Superior temporal gyrus (tissue), 1 donor: Measurements from ENCODE around the gene HNRNPC.
"Not testable (repeated sequence)": the region's sequence is repeated elsewhere in the genome, so short reads cannot be mapped to it uniquely, and the experiment has no call there.

Experiments
- DNase-seq: peaks from one replicate; pipeline ENCODE4 v3.0.0-alpha.2; 2016; ENCODE audit errors: extremely low spot score

HNRNPC gene

DNA sequence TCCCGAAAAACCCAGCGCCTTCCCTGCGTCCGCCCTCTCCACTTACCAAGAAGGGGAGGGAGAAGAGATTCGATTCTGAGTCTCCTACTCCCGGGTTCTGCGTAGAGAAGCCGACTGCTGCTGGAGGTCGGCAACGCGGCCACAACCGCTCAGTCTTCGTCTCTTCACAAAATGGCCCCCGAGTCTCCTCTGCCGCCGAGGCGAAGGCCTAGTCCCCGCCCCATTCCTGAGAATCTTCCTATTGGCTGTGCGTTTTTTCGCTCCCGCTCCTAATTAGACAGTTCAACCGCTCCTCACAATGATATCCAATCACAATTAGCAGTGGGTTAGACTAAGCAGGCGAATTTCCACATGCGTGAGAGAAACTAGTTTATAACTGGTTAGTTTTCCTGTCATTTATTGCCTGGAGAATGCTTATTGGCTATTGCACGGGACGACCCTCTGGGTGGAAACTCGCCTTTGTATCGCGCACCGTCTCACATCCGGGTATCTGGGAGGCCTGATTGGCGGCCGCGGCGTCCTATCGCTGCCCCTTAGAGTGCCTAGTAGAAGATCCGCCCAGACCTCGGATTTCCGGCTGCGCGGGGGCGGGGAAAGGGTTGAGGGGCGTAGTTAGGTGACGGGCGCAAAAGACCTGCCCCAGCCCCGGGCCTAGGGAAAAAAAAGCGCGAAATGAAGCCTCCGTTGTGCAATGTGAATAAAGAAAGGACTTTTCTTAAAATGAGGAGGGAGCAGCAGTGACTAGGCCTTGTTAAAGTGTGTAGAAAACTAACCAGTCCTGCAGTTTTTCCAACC lies at the start of gene HNRNPC:
HNRNPC (minus strand) TSS at position 191 of the 795 bp plus-strand sequence. CDS start 35,249 bp downstream, outside the sequence.
- DNase-seq, result peak; percentile 100

DNA sequence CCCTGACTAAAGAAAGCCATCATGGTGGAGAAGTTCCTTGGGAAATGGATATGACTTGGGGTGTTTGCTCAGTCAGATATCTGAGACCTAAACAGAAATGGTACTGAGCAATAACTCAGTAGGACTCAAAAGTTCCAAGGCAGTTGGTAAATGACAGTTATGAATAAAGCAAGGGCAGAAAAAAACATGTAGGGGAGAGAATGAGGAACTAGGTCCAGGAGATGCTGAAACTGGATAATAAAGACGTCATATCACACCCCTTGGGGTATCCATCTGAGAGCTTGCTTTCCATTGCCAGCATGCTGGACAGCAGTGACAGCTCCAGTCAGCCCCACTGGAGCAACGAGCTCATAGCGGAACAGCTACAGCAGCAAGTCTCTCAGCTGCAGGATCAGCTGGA lies 48.2 kb upstream of the HNRNPC start:
- no peak for DNase-seq

DNA sequence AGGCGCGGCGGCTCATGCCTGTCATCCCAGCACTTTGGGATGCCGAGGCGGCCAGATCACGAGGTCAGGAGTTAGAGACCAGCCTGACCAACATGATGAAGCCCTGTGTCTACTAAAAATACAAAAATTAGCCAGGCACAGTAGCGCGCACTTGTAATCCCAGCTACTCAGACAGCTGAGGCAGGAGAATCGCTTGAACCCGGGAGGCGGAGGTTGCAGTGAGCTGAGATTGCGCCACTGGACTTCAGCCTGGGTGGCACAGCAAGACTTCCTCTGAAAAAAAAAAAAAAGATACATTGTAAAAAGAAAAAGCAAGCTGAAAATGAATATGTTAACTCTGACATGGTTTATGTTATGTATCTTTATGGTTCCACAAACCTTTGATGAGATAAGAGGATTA lies 44.3 kb upstream of the HNRNPC start:
- no peak for DNase-seq

DNA sequence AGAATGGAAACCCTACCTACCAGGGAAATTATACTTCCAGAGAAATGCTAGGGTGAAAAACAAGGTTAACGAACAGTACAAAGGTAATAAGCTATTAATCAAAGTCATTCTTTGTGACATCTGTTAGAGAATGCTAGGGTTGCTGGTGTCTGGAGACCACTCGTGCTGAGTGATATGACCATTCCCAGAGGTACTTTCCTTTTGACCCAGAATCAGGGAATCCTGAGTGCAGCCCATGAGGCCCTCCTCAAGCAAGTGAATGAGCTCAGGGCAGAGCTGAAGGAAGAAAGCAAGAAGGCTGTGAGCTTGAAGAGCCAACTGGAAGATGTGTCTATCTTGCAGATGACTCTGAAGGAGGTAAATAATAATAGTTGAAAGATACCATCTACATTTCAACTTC lies 42.4 kb upstream of the HNRNPC start:
- no peak for DNase-seq

DNA sequence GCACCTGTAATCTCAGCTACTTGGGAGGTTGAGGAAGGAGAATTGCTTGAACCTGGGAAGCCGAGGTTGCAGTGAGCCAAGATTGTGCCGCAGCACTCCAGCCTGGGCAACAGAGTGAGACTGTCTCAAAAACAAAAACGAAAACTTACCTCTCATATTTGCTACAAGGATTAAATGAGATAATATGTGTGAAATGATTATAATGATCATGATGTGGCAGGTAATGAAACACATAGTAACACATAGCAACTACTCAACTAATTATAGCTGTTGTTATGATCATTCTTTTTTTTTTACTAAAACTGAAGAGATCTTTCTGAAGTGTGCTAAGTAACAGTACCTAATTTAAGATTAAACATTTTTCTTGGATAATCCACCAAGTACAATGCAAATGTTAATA lies 40.7 kb upstream of the HNRNPC start:
- DNase-seq, result no peak

DNA sequence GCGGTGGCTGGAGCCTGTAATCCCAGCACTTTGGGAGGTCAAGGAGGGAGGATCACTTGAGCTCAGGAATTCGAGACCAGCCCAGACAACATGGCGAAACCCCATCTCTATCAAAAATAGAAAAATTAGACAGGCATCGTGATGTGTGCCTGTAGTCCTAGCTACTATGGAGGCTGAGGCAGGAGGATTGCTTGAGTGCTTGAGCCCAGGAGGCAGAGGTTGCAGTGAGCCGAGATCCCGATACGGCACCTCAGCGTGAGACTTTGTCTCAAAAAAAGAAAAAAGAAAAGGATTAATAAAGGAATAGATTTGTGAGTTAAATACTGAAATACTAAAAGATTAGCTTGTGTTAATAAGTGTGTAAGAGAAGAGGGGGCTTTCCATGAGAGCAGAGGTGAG lies 40.0 kb upstream of the HNRNPC start:
- no peak for DNase-seq

DNA sequence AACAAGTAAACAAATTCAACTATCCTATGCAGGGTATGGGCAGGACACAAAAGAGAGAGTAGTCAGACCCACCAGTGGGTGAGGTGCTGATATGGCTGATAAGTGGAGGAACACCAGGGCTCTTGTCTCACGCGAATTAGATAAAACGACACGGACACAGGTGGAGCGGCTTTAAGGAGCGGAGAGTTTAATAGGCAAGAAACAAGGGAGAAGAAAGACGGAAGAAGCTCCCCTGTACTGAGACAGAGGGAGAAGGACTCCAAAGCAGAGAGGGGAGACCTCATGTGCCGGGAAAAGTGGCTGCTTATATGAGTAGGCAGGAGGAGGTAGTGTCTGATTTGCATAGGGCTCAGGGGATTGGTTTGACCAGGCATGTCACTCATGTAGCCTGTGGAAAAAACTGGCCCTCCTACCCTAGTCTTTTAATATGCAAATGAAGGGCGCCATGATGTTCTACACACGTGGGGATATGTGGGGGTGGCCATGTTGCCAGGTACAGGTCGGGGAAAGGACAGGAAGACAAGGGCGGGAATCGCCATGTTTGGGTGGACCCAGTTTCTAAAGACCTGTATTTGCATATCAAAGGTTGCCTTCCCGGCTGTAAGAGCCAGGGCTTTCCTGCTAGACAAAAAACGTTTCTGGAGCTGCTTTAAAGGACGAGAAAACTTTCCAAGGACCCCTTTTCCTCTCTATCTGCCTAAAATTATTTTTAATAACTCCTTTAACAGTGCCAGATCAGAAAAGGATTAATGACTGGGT lies 39.4 kb upstream of the HNRNPC start:
- peak; percentile 66 for DNase-seq

DNA sequence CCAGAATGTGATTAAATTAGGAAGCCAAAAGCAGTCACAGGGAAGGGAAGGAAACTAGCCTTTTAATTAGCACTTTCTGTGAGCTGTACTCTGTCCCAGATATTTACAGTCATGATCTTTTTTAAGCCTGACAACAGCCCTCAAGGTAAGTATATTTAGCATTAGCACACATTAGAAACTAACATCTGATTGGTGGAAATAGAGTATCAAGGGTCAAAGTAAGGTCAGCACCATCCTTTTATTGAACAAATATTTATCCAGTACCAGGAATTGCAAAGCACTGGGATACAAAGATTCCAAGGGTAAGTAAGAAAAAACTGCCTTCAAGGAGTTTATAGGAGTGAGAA lies 38.9 kb upstream of the HNRNPC start:
- no peak for DNase-seq

DNA sequence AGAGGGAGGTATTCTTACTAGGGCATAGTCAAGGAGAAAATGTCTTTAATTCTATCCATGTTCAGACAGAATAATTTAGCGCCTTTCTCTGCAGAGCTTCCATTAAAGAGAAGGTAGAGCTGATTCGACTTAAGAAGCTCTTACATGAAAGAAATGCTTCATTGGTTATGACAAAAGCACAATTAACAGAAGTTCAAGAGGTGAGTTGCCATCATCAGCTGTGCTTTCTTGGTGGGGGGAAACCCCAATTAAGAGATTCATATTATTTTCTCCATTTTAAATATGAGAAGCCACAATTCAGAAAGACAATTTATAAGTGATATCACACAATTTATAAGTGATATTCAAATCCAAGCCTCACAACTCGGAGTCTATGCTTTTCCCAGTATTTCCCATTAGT lies 38.4 kb upstream of the HNRNPC start:
- DNase-seq, result no peak

DNA sequence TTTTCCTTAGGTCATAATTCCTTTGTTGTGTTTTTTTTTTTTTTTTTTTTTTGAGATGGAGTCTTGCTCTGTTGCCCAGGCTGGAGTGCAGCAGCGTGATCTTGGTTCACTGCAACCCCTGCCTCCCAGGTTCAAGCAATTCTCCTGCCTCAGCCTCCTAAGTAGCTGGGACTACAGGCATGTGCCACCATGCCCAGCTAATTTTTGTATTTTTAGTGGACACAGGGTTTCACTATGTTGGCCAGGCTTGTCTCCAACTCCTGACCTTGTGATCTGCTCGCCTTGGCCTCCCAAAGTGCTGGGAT lies 33.5 kb upstream of the HNRNPC start:
- DNase-seq, result not testable (repeated sequence)

DNA sequence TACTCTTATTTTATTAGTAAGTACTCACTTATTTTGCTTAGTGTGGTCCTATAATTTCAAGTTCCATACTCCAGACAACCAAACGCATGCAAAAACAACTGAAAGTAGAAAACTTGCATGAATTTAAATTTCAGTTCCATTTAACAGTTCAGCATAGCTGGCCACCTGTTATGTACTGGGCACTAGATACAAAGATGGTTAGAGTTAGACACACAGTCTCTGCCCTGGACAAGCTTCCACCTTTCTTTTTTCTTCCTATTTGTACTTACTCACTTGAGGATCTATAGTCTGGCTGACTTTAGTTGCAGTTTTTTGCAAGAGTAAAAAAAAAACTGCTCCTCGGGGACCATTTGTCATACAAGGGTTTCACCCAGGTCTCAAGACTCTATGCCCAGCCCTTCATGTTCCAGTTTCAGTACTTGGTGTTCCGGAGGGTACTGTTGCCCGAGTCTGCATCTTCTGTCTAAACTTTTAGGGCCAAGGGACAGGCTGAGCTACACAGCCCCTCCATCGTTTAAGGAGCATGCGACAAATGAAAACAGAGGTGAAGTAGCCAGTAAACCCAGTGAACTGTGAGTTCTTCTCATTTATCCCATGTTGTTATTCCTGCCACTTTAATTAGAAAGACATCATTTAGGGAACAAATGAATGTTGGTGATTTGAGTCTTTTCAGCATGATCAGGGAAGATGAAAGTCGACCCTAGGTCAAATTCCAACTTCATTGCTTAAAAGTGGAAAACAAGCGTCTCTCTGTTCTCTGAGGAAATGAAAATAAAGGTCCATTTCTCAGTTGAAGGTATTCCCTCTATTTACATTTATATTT lies 33.0 kb upstream of the HNRNPC start:
- no peak for DNase-seq

DNA sequence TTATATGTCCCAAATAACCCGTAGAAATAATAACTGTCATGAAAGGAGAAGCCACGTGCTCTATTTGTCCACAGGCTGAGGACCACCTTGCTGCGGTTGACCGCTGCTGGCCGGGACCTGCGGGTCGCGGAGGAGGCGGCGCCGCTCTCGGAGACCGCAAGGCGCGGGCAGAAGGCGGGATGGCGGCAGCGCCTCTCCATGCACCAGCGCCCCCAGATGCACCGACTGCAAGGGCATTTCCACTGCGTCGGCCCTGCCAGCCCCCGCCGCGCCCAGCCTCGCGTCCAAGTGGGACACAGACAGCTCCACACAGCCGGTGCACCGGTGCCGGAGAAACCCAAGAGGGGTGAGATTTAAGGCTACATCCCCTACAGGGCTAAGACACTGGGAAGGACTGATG lies 31.6 kb upstream of the HNRNPC start:
- no peak for DNase-seq

DNA sequence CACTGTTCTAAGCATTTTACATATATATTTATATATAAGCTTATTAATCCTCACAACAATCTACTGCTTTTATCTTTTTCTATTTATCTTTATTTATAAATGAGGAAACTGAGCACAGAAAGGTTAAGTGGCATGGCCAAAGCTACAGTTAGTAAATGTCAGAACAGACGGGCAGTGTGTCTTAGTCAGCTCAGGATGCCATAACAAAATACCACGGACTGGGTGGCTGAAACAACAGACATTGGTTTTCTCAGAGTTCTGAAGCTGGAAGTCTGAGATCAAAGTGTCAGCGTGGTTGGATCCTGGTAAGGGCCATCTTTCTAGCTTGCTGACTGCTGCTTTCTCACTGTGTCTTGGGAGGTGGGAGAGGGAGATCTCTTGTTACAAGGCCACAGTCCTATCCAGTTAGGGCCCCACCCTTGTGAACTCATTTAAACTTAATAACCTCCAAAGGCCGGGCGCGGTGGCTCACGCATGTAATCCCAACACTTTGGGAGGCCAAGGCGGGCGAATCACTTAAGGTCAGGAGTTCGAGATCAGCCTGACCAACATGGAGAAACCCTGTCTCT lies 30.4 kb upstream of the HNRNPC start:
- DNase-seq, result no peak

DNA sequence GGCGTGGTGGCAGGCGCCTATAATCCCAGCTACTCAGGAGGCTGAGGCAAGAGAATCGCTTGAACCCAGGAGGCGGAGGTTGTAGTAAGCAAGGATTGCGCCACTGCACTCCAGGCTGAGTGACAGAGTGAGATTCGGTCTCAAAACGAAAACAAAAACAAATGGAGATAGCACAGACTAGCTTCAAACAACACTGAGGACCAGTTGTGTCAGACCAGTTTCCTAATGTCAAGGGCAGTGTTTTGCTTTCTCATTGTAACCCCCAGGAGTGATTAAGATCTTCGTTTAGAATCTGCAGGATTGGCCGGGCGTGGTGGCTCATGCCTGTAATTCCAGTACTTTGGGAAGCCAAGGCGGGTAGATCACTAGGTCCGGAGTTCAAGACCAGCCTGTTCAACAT lies 29.1 kb upstream of the HNRNPC start:
- no peak for DNase-seq

DNA sequence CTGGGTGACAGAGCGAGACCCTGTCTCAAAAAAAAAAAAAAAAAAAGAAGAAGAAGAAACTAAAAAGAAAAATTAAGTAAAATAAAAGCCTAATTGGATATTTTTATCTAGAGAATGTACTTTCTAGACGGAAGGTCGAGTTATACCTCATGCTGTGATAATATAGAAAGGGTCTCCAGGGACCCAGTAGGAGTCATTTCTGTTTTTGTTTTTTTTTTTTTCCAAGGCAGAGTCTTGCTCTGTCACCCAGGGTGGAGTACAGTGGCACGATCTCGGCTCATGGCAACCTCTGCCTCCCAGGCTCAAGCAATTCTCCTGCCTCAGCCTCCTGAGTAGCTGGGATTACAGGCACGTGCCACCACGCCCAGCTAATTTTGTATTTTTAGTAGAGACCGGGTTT lies 24.8 kb upstream of the HNRNPC start:
- not testable (repeated sequence) for DNase-seq

DNA sequence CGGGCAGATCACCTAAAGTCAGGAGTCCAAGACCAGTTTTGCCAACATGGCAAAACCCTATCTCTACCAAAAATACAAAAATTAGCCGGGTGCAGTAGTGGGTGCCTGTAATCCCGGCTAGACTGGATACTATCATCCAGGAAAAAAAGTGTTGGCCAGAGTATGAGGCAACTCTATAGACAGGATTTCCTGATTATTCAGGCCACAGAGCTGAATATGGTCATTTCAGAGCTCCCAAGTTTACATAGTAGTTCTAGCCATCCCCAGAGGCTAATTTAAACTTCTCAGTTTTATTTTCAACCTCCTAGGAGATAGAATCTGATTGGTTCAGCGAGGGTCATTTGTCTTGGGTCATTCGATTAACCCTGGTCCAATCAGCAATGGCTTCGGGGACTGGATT lies 17.9 kb upstream of the HNRNPC start:
- no peak for DNase-seq

DNA sequence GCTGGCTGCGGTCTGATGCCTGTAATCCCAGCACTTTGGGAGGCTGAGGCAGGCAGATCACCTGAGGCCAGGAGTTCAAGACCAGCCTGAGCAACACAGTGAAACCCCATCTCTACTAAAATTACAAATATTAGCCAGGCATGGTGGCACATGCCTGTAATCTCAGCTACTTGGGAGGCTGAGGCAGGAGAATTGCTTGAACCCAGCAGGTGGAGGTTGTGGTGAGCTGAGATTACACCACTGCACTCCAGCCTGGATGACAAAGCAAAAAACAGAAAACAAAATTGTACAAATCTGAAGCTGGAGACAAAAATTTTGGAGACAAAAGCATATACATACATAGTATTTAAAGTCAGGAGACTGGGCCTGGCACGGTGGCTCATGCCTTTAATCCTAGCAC lies 17.3 kb upstream of the HNRNPC start:
- not testable (repeated sequence) for DNase-seq

DNA sequence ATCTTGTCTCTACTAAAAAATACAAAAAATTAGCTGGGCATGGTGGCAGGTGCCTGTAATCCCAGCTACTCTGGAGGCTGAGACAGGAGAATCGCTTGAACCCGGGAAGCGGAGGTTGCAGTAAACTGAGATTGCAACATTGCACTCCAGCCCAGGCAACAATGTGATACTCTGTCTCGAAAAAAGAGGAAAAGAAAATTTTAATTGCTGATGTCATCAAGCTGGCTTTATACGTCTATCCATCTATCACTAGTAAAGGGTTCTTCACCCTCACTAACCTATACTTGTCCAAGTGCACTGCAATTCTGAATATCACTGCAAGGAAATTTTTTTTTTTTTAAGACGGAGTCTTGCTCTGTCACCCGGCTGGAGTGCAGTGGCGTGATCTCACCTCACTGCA lies 12.7 kb upstream of the HNRNPC start:
- not testable (repeated sequence) for DNase-seq

DNA sequence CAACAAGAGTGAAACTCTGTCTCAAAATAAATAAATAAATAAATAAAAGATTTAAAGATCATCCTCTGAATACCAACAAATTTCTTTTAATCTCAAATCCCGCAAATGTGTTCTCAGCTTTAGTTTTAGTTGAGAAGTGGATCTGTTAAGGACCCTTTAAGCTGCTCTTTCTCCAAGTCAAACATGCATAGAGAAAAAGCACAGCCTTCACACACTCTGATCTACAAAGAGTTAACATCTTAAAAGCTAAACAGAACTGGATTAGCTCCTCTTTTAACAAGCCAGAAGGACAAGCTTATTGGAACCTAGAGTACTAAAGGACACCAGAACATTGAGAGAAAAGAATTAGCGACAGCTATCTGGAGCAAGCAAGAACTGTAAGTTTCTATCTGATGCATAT lies 10.5 kb upstream of the HNRNPC start, which contains the start of gene RPGRIP1:
RPGRIP1 (plus strand) TSS at position 301 of the 400 bp plus-strand sequence. CDS start 7,894 bp downstream, outside the sequence.
- DNase-seq, result no peak

DNA sequence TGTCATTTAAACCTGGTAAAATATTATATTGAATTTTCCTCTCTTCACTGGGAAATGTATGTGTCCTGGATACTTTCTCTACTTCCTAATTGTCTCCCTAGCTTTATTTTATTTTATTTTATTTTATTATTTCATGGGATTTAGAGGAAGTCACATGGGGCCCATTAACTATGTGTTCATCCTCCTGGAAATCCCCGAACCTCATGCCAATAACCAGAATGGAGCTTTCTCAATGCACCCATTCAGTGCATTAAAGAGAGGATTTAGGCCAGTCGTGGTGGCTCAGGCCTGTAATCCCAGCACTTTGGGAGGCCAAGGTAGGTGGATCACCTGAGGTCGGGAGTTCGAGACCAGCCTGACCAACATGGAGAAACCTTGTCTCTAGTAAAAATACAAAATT lies 9.4 kb upstream of the HNRNPC start:
- DNase-seq, result no peak

DNA sequence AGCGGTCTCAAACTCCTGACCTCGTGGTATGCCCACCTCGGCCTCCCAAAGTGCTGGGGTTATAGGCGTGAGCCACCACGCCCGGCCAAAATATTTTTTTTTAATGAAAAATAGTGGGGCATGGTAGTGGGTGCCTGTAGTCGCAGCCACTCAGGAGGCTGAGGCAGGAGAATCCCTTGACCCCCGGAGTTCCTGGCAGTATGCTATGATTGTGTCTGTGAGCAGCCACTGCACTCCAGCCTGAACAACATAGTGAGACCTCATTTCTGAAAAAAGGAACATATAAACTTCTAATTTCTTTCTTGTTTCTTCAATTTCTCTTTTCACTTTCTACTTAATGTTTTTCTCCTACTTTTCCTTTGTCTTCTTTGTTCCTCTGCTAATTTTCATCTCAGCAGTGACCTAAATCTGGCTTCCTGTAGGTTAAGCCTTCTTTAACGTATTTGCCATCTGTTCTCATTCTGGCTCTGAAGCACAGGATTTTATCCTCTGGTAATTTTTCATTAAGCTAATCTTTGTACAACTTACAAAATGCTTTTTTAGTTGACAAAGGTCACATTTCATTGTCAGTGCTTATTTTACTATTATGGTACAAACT lies 6.1 kb upstream of the HNRNPC start:
- DNase-seq, result no peak

DNA sequence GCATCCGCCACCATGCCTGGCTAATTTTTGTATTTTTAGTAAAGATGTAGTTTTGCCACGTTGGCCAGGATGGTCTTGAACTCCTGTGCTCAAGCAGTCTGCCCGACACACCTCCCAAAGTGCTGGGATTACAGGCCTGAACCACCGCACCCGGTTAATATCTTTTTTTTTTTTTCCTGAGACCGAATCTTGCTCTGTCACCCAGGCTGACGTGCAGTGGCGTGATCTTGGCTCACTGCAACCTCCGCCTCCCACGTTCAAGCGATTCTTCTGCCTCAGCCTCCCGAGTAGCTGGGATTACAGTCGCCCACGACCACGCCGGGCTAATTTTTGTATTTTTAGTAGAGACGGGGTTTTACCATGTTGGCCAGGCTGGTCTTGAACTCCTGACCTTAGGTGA lies 3.4 kb upstream of the HNRNPC start:
- DNase-seq, result not testable (repeated sequence)
